ENCODE results near the gene CCDC50. TPM values are rescaled to one million over a fixed set of nuclear protein-coding genes. Genes with fewer than 3 reads are reported as not detected.

Gene CCDC50
- total RNA-seq, 4 donors from 2014 or later, result 68.1 to 201 (median 106) TPM

GRCh38 chr3:191380001-191380400, 50.8 kb downstream of the CCDC50 start:
- DNase-seq, result no peak
- Histone ChIP-seq H3K4me3 (no peak overlapping the region), H3K36me3 (peaks cover 0 to 39% (median 0%) of the 10 kb centered on the region in 3 donors), H3K27ac (no peak overlapping the region), H3K9me3 (no peaks in the 10 kb centered on the region), H3K4me1 (no peaks in the 10 kb centered on the region), H3K27me3 (no peaks in the 10 kb centered on the region)
- TF ChIP-seq, protein P1, sequence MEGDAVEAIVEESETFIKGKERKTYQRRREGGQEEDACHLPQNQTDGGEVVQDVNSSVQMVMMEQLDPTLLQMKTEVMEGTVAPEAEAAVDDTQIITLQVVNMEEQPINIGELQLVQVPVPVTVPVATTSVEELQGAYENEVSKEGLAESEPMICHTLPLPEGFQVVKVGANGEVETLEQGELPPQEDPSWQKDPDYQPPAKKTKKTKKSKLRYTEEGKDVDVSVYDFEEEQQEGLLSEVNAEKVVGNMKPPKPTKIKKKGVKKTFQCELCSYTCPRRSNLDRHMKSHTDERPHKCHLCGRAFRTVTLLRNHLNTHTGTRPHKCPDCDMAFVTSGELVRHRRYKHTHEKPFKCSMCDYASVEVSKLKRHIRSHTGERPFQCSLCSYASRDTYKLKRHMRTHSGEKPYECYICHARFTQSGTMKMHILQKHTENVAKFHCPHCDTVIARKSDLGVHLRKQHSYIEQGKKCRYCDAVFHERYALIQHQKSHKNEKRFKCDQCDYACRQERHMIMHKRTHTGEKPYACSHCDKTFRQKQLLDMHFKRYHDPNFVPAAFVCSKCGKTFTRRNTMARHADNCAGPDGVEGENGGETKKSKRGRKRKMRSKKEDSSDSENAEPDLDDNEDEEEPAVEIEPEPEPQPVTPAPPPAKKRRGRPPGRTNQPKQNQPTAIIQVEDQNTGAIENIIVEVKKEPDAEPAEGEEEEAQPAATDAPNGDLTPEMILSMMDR (IDR thresholded peaks at IDR 0.05), result no peak
- no peak for TF ChIP-seq POLR2A (IDR thresholded peaks at IDR 0.05)

DNA sequence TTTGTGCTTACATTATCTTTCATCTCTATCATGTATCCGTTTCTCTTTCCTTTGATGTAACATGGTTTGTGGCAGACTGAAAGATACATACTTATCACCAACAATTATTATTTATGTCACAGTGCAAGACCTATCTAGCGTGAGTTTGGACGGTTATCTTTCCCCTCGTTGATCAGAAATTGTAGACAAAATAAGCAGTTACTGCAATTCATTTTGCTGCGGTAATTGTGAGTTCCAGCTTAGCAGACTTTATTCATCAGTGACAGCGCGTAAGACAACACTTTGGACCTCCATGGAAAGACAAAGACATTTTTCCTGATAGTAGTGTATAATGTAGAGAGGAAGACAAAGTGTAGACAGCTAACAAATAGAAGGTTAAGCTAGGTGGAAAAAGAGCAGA, 52.1 kb downstream of the CCDC50 start:
- TF ChIP-seq, protein P1 (IDR thresholded peaks at IDR 0.05), result no peak
- TF ChIP-seq POLR2A (IDR thresholded peaks at IDR 0.05), result no peak
- H3K27ac ChIP-seq, result no peak overlapping the region
- no peak for DNase-seq
- peaks cover 0 to 31% (median 0%) of the 10 kb centered on the region in 3 donors for H3K36me3 ChIP-seq
- no peak overlapping the region for H3K4me3 ChIP-seq
- no peaks in the 10 kb centered on the region for H3K9me3 ChIP-seq
- H3K4me1 ChIP-seq, result no peaks in the 10 kb centered on the region
- H3K27me3 ChIP-seq, result no peaks in the 10 kb centered on the region

DNA sequence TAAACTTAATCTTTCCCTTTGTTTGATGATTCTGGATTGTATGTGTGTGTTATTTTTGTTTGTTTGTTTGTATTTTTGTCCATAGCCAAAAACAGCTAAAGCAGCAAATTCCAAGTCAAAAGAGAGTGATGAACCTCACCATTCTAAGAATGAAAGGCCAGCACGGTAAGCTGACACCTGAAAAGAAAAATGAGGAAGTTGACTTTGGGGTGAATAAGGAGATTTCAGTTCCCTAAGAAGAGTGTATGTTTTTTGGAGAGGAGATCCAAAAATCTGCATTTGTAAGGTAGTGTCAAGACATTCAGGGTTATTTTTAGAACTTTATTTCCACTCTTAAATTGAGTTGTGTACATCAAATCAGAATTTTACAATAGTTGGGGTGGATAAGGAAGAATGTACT, 53.5 kb downstream of the CCDC50 start:
- Histone ChIP-seq H3K4me3 (no peak overlapping the region), H3K4me1 (no peaks in the 10 kb centered on the region), H3K27me3 (no peaks in the 10 kb centered on the region), H3K36me3 (peaks cover 0 to 31% (median 0%) of the 10 kb centered on the region in 3 donors), H3K9me3 (no peaks in the 10 kb centered on the region), H3K27ac (no peak overlapping the region)
- TF ChIP-seq, protein P1 (IDR thresholded peaks at IDR 0.05), result no peak
- no peak for TF ChIP-seq POLR2A (IDR thresholded peaks at IDR 0.05)
- no peak for DNase-seq

GRCh38 chr3:191383124-191383523, 53.9 kb downstream of the CCDC50 start:
- H3K4me3 ChIP-seq, result no peak overlapping the region
- DNase-seq, result no peak
- no peaks in the 10 kb centered on the region for H3K27me3 ChIP-seq
- no peaks in the 10 kb centered on the region for H3K4me1 ChIP-seq
- H3K9me3 ChIP-seq, result no peaks in the 10 kb centered on the region
- TF ChIP-seq, protein P1 (IDR thresholded peaks at IDR 0.05), result no peak
- TF ChIP-seq POLR2A (IDR thresholded peaks at IDR 0.05), result no peak
- no peak overlapping the region for H3K27ac ChIP-seq
- H3K36me3 ChIP-seq, result peaks cover 0 to 31% (median 0%) of the 10 kb centered on the region in 3 donors

GRCh38 chr3:191385101-191385500, 55.9 kb downstream of the CCDC50 start:
- DNase-seq, result no peak
- Histone ChIP-seq H3K4me1 (no peaks in the 10 kb centered on the region), H3K9me3 (no peaks in the 10 kb centered on the region), H3K27me3 (no peaks in the 10 kb centered on the region), H3K4me3 (no peak overlapping the region), H3K36me3 (peaks cover 0 to 29% (median 0%) of the 10 kb centered on the region in 3 donors), H3K27ac (no peak overlapping the region)
- no peak for TF ChIP-seq POLR2A (IDR thresholded peaks at IDR 0.05)
- TF ChIP-seq, protein P1 (IDR thresholded peaks at IDR 0.05), result no peak
